GM10248 (cell line): ENCODE data around the gene NOP56.

Source experiments
- CTCF ChIA-PET: fragments of 300-600 bp; sonication (Branson Sonifier 250); formaldehyde crosslinking; extraction: SDS; loops from one replicate; lab custom pipeline; 2021; ENCODE audit warnings: antibody characterized with exemption; lab: Yijun Ruan, JAX
- POLR2A ChIA-PET: fragments of 350-650 bp; sonication (Branson Sonifier 250); formaldehyde crosslinking; extraction: SDS; loops from one replicate; lab custom pipeline; 2020; ENCODE audit warnings: antibody characterized with exemption; lab: Yijun Ruan, JAX
- DNase-seq: peaks from one replicate; pipeline ENCODE4 v3.0.0; 2012; ENCODE audit errors: extremely low spot score
- CTCF ChIP-seq: IDR thresholded peaks from 2 replicates; pipeline ENCODE4 v1.5.1; 2012; ENCODE audit warnings: mild to moderate bottlenecking, low read depth; ENCODE audit errors: extremely low read depth, missing control alignments, control extremely low read depth

NOP56 gene

GRCh38 chr20:2690213-2690612, 37.8 kb downstream of the NOP56 start:
- no peak for TF ChIP-seq CTCF
- POLR2A ChIA-PET, result no interaction called here
- CTCF ChIA-PET, result interaction anchor here (0.6 to 2.1 kb wide), 2 partner anchors 51 to 54 kb away, joined by 3 to 10 read pairs; no protein-coding TSS in a partner anchor
- no peak for DNase-seq

DNA sequence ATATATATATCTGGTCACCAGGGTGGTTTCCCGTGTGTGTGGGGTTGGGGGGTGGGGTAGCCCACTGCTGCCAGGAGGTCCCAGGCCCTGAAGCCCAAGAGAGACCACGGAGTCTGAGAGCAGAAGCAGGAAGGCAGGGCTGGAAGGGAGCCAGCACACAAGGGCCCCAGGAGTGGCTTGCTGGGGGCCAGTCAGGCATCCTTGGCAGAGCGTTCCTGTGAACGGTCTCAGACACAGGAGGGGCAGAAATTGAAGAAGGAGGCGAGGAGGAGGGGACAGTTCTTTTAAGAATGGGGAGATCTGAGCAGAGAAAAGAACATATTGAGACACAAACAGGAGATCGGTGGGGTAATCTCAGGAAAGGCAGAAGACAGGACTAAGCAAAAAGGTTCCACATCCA, 38.3 kb downstream of the NOP56 start:
- POLR2A ChIA-PET, result no interaction called here
- TF ChIP-seq CTCF, result no peak
- no peak for DNase-seq
- CTCF ChIA-PET, result no interaction called here

DNA sequence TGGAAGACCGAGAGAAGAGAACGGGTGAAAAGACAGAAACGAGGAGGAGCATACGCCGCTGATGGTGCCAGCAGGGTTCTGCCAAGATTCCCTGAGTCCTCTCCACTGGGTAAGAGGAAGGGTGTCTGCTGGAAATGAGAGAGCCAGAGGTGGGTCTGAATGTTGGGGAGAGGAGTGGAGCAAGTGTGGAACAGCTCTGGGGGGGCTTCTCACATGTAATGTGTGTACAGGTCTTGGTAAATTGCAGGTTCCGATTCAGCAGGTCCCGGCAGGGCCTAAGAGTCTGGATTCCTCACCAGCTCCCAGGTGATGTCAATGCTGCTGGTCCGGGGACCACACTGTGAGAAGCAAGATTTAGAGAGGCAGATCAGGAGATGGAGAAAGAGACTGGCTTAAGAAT, 38.7 kb downstream of the NOP56 start:
- no peak for DNase-seq
- CTCF ChIA-PET, result no interaction called here
- POLR2A ChIA-PET, result no interaction called here
- no peak for TF ChIP-seq CTCF

- no peak for TF ChIP-seq CTCF
- CTCF ChIA-PET, result interaction anchor here (1.1 kb wide), 1 partner anchor 9 kb away, joined by 4 read pairs; no protein-coding TSS in a partner anchor
- no peak for DNase-seq
- POLR2A ChIA-PET, result no interaction called here
These were observed 39.2 kb downstream of the NOP56 start for GRCh38 chr20:2691663-2692035.

DNA sequence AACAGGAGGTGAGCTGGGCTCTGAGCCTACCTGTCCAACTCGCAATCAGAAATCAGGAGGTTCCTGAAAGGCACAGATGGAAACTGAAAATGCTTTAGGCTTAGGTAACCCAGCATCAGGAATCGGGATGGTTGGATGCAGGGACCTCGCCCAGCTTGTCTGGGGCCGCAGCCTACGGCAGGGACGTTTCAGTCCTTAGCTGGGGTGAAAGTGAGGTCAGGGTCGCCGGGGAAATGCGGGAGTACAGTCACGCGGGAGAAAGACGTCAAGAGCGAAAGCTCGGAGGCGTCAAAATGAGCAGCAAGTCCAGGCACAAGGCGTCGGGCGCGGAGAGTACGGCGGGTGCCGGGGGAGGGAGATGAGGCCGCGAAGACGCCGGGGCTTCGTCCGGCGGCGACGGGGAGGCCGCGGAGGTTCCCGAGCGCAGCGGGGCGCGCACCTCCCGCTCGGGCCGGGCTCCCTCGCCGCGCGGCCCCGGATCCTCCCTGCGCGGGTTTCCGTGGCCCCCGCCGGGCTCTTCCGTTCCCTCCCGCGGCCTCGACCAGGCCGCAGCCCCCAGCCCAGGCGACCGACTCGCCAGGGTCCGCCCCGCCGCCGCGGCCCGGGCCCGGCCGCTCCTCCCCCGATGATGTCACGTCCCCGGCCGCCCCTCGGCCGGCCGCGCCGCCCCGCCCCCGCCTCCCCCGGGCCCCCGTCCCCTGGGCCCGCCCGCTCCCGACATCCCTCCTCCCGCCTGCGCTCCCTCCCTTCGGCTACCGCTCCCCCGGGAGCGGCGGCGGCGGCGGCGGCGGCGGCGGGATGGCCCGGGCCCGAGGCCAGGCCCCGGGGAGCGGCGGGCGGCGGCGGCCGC, 39.8 kb downstream of the NOP56 start, which contains the start of gene EBF4:
Gene EBF4 (plus strand): TSS at position 745 of the 850 bp plus-strand sequence. CDS start 866 bp downstream, outside the sequence.
- TF ChIP-seq CTCF, result no peak
- DNase-seq, result peak; percentile 59
- CTCF ChIA-PET, result interaction anchor here (1.1 kb wide), 1 partner anchor 9 kb away, joined by 4 read pairs; no protein-coding TSS in a partner anchor
- POLR2A ChIA-PET, result interaction anchor here (0.6 kb wide), 1 partner anchor 24 kb away, joined by 3 read pairs; no protein-coding TSS in a partner anchor

DNA sequence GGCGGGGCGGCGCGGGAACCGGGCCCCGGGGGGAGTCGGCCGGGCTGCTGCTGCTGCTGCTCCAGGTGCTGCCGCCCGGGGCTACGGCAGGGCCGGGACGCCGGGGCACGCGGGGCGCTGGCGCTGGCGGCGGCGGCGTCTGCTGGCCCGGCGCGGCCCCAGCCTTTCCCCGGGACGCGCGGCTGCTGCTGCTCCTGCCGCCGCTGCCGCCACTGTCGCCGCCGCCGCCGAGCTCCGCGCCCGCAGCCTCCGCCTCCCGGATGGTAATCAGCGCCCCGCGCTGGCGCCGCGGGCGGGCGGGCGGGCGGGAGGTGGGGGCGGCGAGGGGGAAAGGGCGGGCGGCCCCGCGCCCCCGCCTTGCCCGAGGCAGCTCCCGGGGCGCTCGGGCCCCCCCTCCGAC, 40.5 kb downstream of the NOP56 start:
- ChIA-PET POLR2A (interaction anchor here (0.6 kb wide), 1 partner anchor 23 kb away, joined by 3 read pairs; no protein-coding TSS in a partner anchor), CTCF (no interaction called here)
- no peak for TF ChIP-seq CTCF
- peak; percentile 46 for DNase-seq
